Measurements from ENCODE around the gene ZNF219. TPM values are rescaled to one million over a fixed set of nuclear protein-coding genes. Genes with fewer than 3 reads are reported as not detected.

Gene ZNF219
- total RNA-seq, 1 experiment from 2014 or later = 84.5 TPM

DNA sequence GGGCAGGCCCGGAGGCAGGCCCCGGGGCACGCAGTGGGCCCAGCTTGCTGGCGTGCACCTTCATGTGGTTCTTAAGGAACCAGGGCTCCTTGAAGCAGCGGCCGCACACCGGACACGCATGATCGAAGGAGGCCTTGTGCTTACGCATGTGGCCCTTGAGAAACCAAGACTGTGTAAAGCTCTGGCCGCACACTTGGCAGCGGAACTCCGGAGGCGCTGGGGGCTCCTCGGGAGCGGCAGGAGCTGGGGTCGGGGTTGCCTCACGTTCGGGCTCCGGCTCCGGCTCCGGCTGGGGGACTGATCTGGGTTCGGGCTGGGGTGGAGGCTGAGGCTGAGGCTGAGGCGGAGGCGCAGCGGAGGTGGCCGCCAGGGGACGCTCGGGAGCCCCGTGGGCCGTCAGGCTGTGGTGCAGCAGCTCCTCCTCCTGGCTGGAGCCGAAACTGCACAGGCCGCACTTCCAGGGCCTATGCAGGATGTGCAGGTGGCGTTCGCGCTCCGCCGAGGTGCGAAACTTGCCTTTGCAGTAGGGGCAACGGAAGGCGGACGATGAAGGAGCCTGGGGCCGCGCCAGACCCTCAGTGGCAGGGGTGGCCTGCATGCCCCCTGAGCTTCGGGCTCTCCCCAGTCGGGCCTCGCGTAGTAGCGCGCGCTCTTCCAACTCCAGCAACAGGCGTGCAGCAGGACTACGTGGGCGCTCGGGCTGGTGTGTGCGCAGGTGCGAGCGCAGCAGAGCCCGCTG is 6.0 kb downstream of the ZNF219 start:
- no peak overlapping the region for H3K14ac ChIP-seq (ENCODE audit: insufficient read depth, low read length)
- no peak overlapping the region for H2BK12ac ChIP-seq (ENCODE audit: insufficient read length, low read depth, low read length)
- WGBS (ENCODE audit: extremely low coverage, insufficient read length, low lambda C conversion rate) = no CpG with 5 or more reads among the region's 59 CpGs
- no peak overlapping the region for H3K56ac ChIP-seq (ENCODE audit: insufficient read length, low read depth, low read length)
- no peak overlapping the region for H3K18ac ChIP-seq (ENCODE audit: insufficient read length, low read depth, low read length)
- peaks cover 18% of the 10 kb centered on the region for H3K4me1 ChIP-seq (ENCODE audit: insufficient read depth, low read length)
- H2AK5ac ChIP-seq (ENCODE audit: insufficient read length, low read length) = no peak overlapping the region
- H4K91ac ChIP-seq (ENCODE audit: insufficient read length, low read depth, low read length) = no peak overlapping the region
- no peak overlapping the region for H3K23ac ChIP-seq (ENCODE audit: insufficient read length, low read depth, low read length)
- H4K5ac ChIP-seq (ENCODE audit: insufficient read length, low read depth, low read length) = no peak overlapping the region
- no peak overlapping the region for H3K4ac ChIP-seq (ENCODE audit: low read depth, low read length)
- peak; percentile 90 for DNase-seq
- no peak overlapping the region for H2BK5ac ChIP-seq (ENCODE audit: insufficient read length, low read length)
- Mint-ChIP-seq H3K36me3 (ENCODE audit: insufficient read depth in 1 of 3, low read depth in 3 of 3) (peaks cover 39 to 54% (median 53%) of the 10 kb centered on the region in 3 experiments), H3K27me3 (ENCODE audit: low read depth) (peaks cover 2% of the 10 kb centered on the region), H3K27ac (no peak overlapping the region), H3K4me1 (peaks cover 63% of the 10 kb centered on the region in 2 experiments), H3K4me3 (peak overlapping the region; percentile 59 to 92; a peak in 4 of 5 replicates), H3K9me3 (no peaks in the 10 kb centered on the region; a peak in 2 of 5 replicates)
- H3K79me2 ChIP-seq (ENCODE audit: insufficient read depth, low read length) = peaks cover 12% of the 10 kb centered on the region; the same call in 1 of the 2 replicates
- TF ChIP-seq, protein P1, sequence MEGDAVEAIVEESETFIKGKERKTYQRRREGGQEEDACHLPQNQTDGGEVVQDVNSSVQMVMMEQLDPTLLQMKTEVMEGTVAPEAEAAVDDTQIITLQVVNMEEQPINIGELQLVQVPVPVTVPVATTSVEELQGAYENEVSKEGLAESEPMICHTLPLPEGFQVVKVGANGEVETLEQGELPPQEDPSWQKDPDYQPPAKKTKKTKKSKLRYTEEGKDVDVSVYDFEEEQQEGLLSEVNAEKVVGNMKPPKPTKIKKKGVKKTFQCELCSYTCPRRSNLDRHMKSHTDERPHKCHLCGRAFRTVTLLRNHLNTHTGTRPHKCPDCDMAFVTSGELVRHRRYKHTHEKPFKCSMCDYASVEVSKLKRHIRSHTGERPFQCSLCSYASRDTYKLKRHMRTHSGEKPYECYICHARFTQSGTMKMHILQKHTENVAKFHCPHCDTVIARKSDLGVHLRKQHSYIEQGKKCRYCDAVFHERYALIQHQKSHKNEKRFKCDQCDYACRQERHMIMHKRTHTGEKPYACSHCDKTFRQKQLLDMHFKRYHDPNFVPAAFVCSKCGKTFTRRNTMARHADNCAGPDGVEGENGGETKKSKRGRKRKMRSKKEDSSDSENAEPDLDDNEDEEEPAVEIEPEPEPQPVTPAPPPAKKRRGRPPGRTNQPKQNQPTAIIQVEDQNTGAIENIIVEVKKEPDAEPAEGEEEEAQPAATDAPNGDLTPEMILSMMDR (conservative IDR thresholded peaks at IDR 0.05) = peak; percentile 100
- no peaks in the 10 kb centered on the region for H3K27me3 ChIP-seq (ENCODE audit: insufficient read depth, low read length)
- H2BK15ac ChIP-seq (ENCODE audit: low read depth, low read length) = no peak overlapping the region
- peaks cover 12% of the 10 kb centered on the region for H3K23me2 ChIP-seq (ENCODE audit: insufficient read length, low read depth, low read length, poor library complexity, severe bottlenecking)
- H2AFZ ChIP-seq (ENCODE audit: low read length) = no peak overlapping the region
- H3K9me3 ChIP-seq (ENCODE audit: control insufficient read depth, low read depth, low read length) = no peaks in the 10 kb centered on the region
- H3K27ac ChIP-seq (ENCODE audit: insufficient read length, low read depth, low read length) = no peak overlapping the region
- H2BK120ac ChIP-seq (ENCODE audit: low read depth, low read length, poor library complexity, severe bottlenecking) = no peak overlapping the region
- no peak overlapping the region for H3K9ac ChIP-seq (ENCODE audit: extremely low read depth, insufficient read length, low read length)
- H2BK20ac ChIP-seq (ENCODE audit: low read depth, low read length, poor library complexity, severe bottlenecking) = no peak overlapping the region
- no peaks in the 10 kb centered on the region for H4K20me1 ChIP-seq (ENCODE audit: control insufficient read depth, insufficient read depth, insufficient read length)
- no peak overlapping the region for H3T11ph ChIP-seq (ENCODE audit: low read length)
- no peak overlapping the region for H3K4me2 ChIP-seq (ENCODE audit: insufficient read depth, insufficient read length, low read length)
- H3K79me1 ChIP-seq (ENCODE audit: insufficient read depth, low read depth, low read length, poor library complexity, severe bottlenecking) = peaks cover 4% of the 10 kb centered on the region
- H4K8ac ChIP-seq (replicated peaks; ENCODE audit: insufficient read length, low read depth, low read length) = no peak overlapping the region

Measured in H9 (cell line).